GM21717 (cell line): ENCODE measurements around the gene LGR4.
"Not testable (repeated sequence)": the region's sequence is repeated elsewhere in the genome, so short reads cannot be mapped to it uniquely, and the experiment has no call there.

Experiments
- ATAC-seq: cut with Tn5 transposase; IDR thresholded peaks from one replicate; pipeline ENCODE4 v1.9.1; 2021; ENCODE audit warnings: mild to moderate bottlenecking, moderate library complexity; ENCODE audit not compliant: unreplicated experiment

Gene LGR4

GRCh38 chr11:27472398-27473016, at the start of gene LGR4:
LGR4 (minus strand) TSS chr11:27472790; CDS start chr11:27472302, 488 bp downstream.
- peak; percentile 94 for ATAC-seq

GRCh38 chr11:27520226-27520625, 47.6 kb upstream of the LGR4 start:
- ATAC-seq: no peak

GRCh38 chr11:27518518-27518917, 45.9 kb upstream of the LGR4 start:
- no peak for ATAC-seq

GRCh38 chr11:27517490-27517889, 44.9 kb upstream of the LGR4 start:
- ATAC-seq: not testable (repeated sequence)

GRCh38 chr11:27514558-27514957, 42.0 kb upstream of the LGR4 start:
- no peak for ATAC-seq

GRCh38 chr11:27514076-27514475, 41.5 kb upstream of the LGR4 start:
- no peak for ATAC-seq

- no peak for ATAC-seq
Observed at GRCh38 chr11:27513389-27513788, 40.8 kb upstream of the LGR4 start.

- ATAC-seq: no peak
Observed at GRCh38 chr11:27512238-27512637, 39.6 kb upstream of the LGR4 start.

- ATAC-seq: no peak
Observed at GRCh38 chr11:27509908-27510307, 37.3 kb upstream of the LGR4 start.

- ATAC-seq: no peak
Observed at GRCh38 chr11:27507557-27508322, 35.1 kb upstream of the LGR4 start.

- peak; percentile 97 for ATAC-seq
Observed at GRCh38 chr11:27506200-27507182, 33.9 kb upstream of the LGR4 start, which contains the start of gene LIN7C. LIN7C (minus strand) TSS chr11:27506769; CDS start chr11:27506752, 17 bp downstream.

- ATAC-seq: peak; percentile 3
Observed at GRCh38 chr11:27505781-27506180, 33.2 kb upstream of the LGR4 start.

- no peak for ATAC-seq
Observed at GRCh38 chr11:27504205-27504604, 31.6 kb upstream of the LGR4 start.

GRCh38 chr11:27501100-27501499, 28.5 kb upstream of the LGR4 start:
- no peak for ATAC-seq

- no peak for ATAC-seq
Observed at GRCh38 chr11:27497911-27498310, 25.3 kb upstream of the LGR4 start.

- peak; percentile 71 for ATAC-seq
Observed at GRCh38 chr11:27497284-27497866, 24.8 kb upstream of the LGR4 start.

GRCh38 chr11:27496461-27496860, 23.9 kb upstream of the LGR4 start:
- no peak for ATAC-seq

GRCh38 chr11:27495710-27496300, 23.2 kb upstream of the LGR4 start:
- no peak for ATAC-seq

- ATAC-seq: no peak
Observed at GRCh38 chr11:27489092-27489491, 16.5 kb upstream of the LGR4 start.

- no peak for ATAC-seq
Observed at GRCh38 chr11:27487706-27488105, 15.1 kb upstream of the LGR4 start.
